Body of pancreas (tissue), 4 donors: ENCODE results near the gene GPSM3.

Source experiments
- CTCF ChIP-seq, 7 experiments: fragments of 450-650 bp in 4 of 7; fragments of 200-600 bp in 3 of 7; sonication (generic) in 3 of 7; IDR thresholded peaks; one replicate each; pipeline ENCODE4 v1.5.1; 2016 to 2019; ENCODE audit warnings: antibody characterized with exemption in 7 of 7
- POLR2A ChIP-seq, 3 donors: fragments of 450-650 bp; IDR thresholded peaks; one replicate each; pipeline ENCODE4 v1.6.1; 2016; ENCODE audit warnings: antibody characterized with exemption in 3 of 3, mild to moderate bottlenecking in 2 of 3

- TF ChIP-seq CTCF (IDR thresholded peaks at IDR 0.05) (no peak), POLR2A (IDR thresholded peaks at IDR 0.05) (no peak)
Measured at GRCh38 chr6:32170294-32170693, 22.1 kb downstream of the GPSM3 start.
